Spleen (tissue), 7 donors: Measurements from ENCODE around the gene NKX1-1.

Source experiments
- CTCF ChIP-seq, 11 experiments: fragments of 200-600 bp in 7 of 11; fragments of 450-650 bp in 4 of 11; sonication (generic) in 4 of 11; IDR thresholded peaks in 8 of 11; conservative IDR thresholded peaks in 3 of 11; 1 replicate in 7 of 11; 2 replicates in 4 of 11; pipeline versions ENCODE4 v1.4.0 to v1.8.0; 2016 to 2021; ENCODE audit warnings: antibody characterized with exemption in 11 of 11, inconsistent platforms in 4 of 11, mild to moderate bottlenecking in 1 of 11
- POLR2AphosphoS5 ChIP-seq, 3 donors: sonication (generic); formaldehyde crosslinking; IDR thresholded peaks; one replicate each; pipeline ENCODE4 v1.5.1; 2017; ENCODE audit warnings: antibody characterized with exemption in 3 of 3
- donor health status: DM: no; HTN: no; CAD: no; lungs with moderate emphysema.
- donor health status: DM: no; HTN: no; CAD: no.
- donor health status: DM: no; HTN: no; CAD: no.

GRCh38 chr4:1451752-1452122, 45.5 kb upstream of the NKX1-1 start:
- no peak for TF ChIP-seq CTCF (IDR thresholded peaks at IDR 0.05 in 8 of 11, conservative IDR thresholded peaks at IDR 0.05 in 3 of 11)
- TF ChIP-seq POLR2AphosphoS5 (IDR thresholded peaks at IDR 0.05), result no peak
